Activated CD8-positive, alpha-beta memory T cell treated with anti-CD3 and anti-CD28 coated beads, Interleukin-2, amount 50 U/mL, for 48 hours (primary cell): Measurements from ENCODE around the gene CS.
"Not testable (repeated sequence)": the region's sequence is repeated elsewhere in the genome, so short reads cannot be mapped to it uniquely, and the experiment has no call there.

ENCODE experiments used
- DNase-seq: peaks from one replicate; pipeline ENCODE4 v3.0.0-alpha.2; 2020

CS gene

DNA sequence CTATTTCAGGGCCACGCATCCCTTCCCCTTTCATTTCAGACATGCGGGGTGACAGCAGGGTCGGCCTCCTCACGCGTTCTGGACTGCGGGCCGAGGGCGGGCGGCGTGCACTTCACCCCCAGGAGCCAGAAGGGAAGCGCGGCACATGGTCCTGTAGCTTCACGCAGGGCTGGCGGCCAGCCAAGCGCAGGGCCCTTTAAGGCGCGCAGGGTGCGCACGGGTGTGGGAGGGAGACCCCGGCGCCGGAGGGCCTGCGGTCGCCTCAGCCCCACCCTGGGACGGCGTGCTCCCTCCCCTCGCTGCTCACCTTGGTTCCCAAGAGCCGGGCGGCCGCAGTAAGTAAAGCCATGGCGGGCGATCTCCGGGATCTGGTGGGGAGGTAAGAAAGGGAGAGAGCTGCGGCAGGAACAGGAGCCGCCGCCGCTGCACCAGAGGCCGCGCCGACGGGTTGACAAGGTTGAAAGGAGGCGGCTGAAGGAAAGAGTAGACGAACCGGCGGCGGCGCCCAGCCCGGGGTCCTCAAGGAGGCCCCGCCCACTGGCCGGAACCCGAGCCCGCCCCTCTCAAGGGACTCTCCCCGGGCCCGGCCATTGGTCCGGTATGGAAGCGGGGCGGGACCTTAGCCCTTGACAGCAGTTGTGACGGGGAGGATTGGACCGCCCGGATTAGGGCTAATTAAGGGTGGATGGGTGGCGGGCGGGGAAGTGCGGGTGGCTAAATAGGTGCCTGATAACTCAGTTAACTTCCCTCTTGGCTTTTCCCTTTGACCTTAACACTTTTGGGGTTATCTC, at the start of gene CS:
CS (minus strand) TSS at position 478 of the 791 bp plus-strand sequence; CDS start at position 349, 129 bp downstream.
- peak; percentile 97 for DNase-seq

DNA sequence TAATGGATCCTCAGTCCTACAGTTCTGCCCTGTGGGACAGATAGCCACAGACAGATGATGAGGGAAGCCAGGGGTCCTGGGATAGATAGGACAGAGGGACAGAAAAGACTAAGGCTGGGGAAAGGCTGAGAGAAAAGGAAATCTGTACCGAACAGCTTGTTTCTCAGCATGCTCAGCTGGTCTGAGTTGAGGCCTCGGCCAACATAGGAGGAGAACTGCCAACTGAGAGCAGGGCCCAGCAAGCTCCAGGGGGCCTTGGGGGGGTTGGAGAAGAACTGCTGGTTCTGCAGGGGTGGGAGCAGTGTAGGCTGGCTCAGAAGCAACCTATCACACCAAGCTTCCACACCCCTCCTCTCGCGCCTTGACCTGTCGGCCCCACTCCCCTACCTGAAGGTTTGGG, 48.6 kb upstream of the CS start:
- DNase-seq: no peak

DNA sequence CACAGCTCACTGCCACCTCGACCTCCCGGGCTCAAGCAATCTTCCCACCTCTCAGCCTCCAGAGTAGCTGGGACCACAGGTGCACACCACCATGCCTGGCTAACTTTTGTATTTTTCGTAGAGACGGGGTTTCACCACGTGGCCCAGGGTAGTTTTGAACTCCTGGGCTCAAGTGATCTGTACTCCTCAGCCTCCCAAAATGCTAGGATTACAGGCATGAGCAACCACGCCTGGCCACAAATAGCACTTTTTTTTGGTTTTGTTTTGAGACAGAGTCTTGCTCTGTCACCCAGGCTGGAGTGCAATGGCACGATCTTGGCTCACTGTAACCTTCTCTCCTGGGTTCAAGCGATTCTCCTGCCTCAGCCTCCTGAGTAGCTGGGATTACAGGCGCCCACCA, 47.1 kb upstream of the CS start:
- DNase-seq: not testable (repeated sequence)

DNA sequence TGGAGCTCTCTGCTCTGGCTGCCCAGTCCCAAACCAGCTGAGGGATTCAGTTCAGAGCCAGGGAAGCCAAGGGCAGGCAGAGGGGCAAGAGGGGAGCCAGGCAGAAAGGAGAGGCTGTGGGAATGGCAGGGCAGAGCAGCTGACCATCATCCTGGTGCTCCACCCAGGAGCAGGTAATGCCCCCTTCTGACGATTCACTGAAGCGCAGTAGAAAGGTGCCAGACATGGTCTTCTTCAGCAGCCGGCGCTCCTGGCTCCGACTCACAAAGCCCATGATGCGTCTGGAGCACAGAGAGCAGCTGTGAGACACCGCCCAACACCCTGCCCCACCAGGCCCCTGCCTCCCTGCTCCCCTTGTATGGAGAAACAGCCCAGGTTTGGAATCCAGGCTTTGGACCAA, 46.5 kb upstream of the CS start:
- DNase-seq: no peak

DNA sequence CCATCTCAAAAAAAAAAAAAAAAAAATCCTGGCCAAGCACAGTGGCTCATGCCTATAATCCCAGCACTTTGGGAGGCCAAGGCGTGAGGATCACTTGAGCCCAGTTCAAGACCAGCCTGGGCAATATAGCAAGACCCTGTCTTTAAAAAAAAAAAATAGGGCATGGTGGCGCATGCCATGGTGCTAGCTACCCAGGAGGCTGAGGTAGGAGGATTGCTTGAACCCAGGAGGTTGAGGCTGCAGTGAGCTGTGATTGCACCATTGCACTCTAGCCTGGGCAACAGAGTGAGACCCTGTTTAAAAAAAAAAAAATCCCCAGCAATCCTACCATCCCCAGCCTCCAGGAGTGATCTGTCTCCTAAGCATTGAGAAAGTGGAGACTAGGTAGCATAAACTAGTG, 42.2 kb upstream of the CS start:
- not testable (repeated sequence) for DNase-seq

GRCh38 chr12:56341616-56342015, 41.5 kb upstream of the CS start:
- DNase-seq: no peak

DNA sequence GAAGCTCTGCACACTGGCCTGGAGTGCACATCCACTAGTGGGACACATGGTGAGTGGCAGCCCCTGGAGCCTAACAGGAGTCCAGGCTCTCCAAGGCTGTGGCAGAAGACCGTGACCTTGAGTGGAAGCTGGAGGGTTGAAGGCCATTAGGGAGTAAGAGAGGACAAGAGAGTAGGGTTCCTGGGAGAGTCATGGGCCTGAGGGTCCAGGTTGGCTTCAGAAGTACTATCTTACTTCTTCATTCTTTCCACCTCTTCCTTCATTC, 39.0 kb upstream of the CS start:
- no peak for DNase-seq

GRCh38 chr12:56338308-56339157, 38.4 kb upstream of the CS start, which contains the start of gene IL23A:
TSS of gene IL23A (plus strand) at chr12:56338884. CDS start at chr12:56339045, 161 bp downstream.
- DNase-seq: peak; percentile 86

DNA sequence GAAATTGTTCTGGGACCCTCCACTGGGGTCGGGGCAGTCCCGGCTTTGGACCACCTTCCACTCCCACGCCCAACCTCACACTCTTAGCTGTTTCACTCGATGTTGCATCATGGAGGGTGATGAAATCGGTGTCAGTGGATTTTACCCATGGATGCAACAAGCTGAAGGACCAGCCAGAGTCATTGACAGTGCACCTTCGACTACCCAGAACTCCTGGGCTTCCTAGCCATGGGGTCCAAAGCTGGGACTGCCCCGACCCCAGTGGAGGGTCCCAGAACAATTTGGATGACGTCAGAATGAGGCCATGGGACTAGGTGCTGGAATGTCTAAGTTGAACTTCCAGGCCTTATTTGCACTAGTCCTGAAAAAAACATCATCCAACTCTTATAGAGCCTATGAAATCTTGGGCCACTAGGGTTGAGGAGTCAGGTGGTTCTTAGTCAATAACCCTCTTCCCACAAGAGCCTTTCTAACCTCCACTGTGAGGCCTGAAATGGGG, 37.7 kb upstream of the CS start:
- no peak for DNase-seq

GRCh38 chr12:56336361-56337167, 36.4 kb upstream of the CS start:
- DNase-seq: no peak

DNA sequence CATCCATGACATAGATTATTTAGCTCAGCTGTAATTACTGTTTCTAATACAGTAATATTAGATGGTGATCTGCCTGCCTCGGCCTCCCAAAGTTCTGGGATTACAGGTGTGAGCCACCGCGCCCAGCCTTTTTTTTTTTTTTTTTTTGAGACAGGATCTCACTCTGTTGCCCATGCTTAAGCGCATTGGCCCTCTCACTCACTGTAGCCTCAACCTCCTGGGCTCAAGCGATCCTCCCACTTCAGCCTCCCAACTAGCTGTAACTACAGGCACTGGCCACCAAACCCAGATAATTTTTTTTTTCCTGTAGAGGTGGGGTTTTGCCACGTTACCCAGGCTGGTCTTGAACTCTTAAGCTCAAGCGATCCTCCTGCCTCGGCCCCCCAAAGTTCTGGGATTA, 35.4 kb upstream of the CS start:
- DNase-seq: not testable (repeated sequence)

DNA sequence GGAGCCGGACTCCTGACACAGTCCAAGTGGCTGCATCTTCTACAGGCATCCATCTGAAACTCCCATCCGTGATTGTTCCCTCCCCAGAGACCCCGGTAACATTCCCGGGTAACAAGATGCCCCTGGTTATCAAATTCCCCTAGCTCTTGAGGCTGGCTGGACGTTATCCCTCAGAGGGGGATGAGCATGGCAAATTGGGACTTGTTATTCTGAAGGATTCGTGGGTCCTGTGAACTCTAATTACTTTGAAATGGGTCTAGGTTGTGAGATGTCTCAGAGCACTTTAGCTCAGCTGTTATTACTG, 34.3 kb upstream of the CS start:
- DNase-seq: no peak

- peak; percentile 93 for DNase-seq
Measured at GRCh38 chr12:56333679-56334489, 33.8 kb upstream of the CS start, which contains the start of gene PAN2. TSS of gene PAN2 (minus strand) at chr12:56334000. CDS start at chr12:56333094, 906 bp downstream.

GRCh38 chr12:56333197-56333678, 33.1 kb upstream of the CS start:
- no peak for DNase-seq

DNA sequence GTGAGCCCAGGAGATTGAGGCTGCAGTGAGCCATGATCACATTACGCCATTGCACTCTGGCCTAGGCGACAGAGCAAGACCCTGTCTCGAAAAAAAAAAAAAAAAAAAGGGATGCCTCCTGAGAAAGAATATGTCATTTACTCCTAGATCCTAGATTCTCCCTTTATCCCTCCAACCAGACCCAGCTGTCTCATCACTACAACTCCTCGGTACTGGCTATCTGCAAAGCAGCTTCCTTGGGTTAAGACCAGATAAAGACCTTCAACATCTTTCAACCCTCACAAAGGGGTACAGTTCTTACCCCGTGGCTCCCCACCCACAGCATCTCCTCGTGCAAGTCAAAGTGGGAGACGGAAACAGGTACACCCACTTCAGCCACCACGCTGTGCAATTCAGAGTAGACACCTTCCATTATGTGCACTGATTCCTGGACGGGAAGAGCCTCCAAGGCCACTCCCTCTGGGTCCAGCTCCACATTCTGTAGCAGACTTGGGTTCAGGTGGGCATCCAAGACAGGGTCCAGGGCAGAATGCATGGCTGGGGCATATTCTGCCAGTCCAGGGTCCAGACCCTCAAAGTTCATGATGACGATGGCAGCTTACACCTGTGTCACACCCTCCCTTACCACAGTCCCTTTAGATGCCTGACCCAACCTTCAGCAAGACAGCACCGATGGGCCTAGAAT, 32.5 kb upstream of the CS start:
- no peak for DNase-seq

GRCh38 chr12:56330936-56331490, 30.9 kb upstream of the CS start:
- DNase-seq: no peak

DNA sequence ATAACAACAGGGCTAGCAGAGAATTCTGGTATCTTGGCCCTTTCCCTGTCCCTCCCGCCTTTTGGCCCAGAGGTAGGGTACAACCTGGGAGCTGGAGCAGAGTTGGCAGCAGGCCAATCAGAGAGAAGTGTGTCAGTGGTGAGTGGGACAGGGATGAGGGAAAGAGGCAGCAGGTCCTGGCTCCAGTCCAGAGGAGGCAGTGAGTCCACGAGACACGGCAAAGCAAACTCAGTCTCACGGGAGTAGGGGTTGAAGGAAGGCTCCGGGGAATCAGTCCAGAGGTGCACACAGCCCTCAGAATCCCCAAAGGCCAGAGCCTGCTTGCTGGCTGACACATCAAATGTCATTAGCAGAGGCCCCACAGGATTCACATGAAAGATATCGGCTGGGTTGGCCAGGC, 26.4 kb upstream of the CS start:
- DNase-seq: no peak

DNA sequence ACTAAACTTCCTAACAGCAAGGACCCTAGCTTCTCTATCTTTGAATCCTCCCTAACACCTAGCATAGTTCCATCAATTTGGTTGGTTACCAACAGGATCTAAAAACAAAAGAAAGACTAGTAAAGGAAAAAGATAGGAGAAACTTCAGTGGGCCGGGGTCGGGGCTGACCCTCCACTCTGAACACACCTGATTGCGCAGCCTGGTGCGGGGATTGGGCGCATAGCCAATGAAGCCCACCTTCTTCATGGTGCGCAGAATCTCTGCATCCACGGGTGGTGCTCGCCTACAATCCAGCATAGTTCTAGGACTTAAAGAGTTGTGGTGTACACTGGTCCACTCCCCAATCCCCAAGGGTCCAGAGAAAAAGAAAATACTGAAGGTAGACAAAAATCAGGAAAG, 26.0 kb upstream of the CS start:
- DNase-seq: no peak

GRCh38 chr12:56324206-56324605, 24.1 kb upstream of the CS start:
- DNase-seq: no peak

- DNase-seq: not testable (repeated sequence)
Measured at GRCh38 chr12:56321610-56322009, 21.5 kb upstream of the CS start.

DNA sequence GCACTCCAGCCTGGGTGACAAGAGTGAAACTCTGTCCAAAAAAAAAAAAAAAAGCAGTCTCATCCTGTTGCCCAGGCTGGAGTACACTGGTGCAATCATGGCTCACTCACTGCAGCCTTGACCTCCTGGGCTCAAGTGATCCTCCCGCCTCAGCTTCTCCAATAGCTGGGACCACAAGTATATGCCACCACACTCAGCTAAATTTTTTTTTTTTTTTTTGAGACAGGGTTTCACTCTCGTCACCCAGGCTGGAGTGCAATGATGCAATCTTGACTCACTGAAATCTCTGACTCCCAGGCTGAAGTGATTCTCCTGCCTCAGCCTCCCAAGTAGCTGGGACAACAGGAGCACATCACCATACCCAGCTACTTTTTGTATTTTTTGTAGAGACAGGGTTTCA, 20.9 kb upstream of the CS start:
- DNase-seq: no peak
